SK-N-SH treated with all-trans-retinoic acid at 6 μM for 48 hours (cell line): ENCODE results near the gene CLEC16A.

Source experiments
- ATAC-seq: fragments of 200-7000 bp; cut with Tn5 transposase; 3 replicates; pipeline ENCODE4 v1.9.1; 2020; ENCODE audit warnings: mild to moderate bottlenecking, moderate library complexity
- ARNTL ChIP-seq: fragments of 450-650 bp; formaldehyde crosslinking; IDR thresholded peaks from 2 replicates; pipeline ENCODE4 v1.5.0; 2020; ENCODE audit warnings: low read depth, mild to moderate bottlenecking, moderate library complexity, borderline replicate concordance
- BACH2 ChIP-seq: fragments of 250-450 bp; sonication (Bioruptor Pico); IDR thresholded peaks from 2 replicates; pipeline ENCODE4 v1.9.0; 2021; ENCODE audit warnings: mild to moderate bottlenecking, borderline replicate concordance
- CREB5 ChIP-seq: fragments of 250-450 bp; sonication (Bioruptor Pico); IDR thresholded peaks from 2 replicates; pipeline ENCODE4 v1.5.1; 2020; ENCODE audit warnings: low read depth, mild to moderate bottlenecking, moderate library complexity
- CSDC2 ChIP-seq: fragments of 250-450 bp; sonication (Bioruptor Pico); IDR thresholded peaks from 2 replicates; pipeline ENCODE4 v1.5.0; 2020; ENCODE audit warnings: mild to moderate bottlenecking, moderate library complexity
- CSRNP3 ChIP-seq: fragments of 250-450 bp; sonication (Bioruptor Pico); IDR thresholded peaks from 2 replicates; pipeline ENCODE4 v1.5.1; 2021; ENCODE audit warnings: mild to moderate bottlenecking, moderate library complexity
- ESRRG ChIP-seq: fragments of 250-450 bp; sonication (Bioruptor Pico); IDR thresholded peaks from 2 replicates; pipeline ENCODE4 v1.6.1; 2021; ENCODE audit warnings: mild to moderate bottlenecking
- GLIS3 ChIP-seq: fragments of 250-450 bp; sonication (Bioruptor Pico); IDR thresholded peaks from 2 replicates; pipeline ENCODE4 v1.5.0; 2020; ENCODE audit warnings: mild to moderate bottlenecking, moderate library complexity
- ISL1 ChIP-seq: fragments of 250-450 bp; sonication (Bioruptor Pico); IDR thresholded peaks from 2 replicates; pipeline ENCODE4 v2.1.2; 2022; ENCODE audit warnings: mild to moderate bottlenecking, moderate library complexity
- OSR1 ChIP-seq: fragments of 250-450 bp; sonication (Bioruptor Pico); IDR thresholded peaks from 2 replicates; pipeline ENCODE4 v1.8.0; 2022; ENCODE audit warnings: moderate library complexity, mild to moderate bottlenecking, inconsistent platforms
- PATZ1 ChIP-seq: fragments of 250-450 bp; sonication (Bioruptor Pico); IDR thresholded peaks from 2 replicates; pipeline ENCODE4 v1.8.0; 2020; ENCODE audit warnings: mild to moderate bottlenecking, moderate library complexity, borderline replicate concordance
- POU6F1 ChIP-seq: fragments of 250-450 bp; sonication (Bioruptor Pico); IDR thresholded peaks from 2 replicates; pipeline ENCODE4 v1.8.0; 2021; ENCODE audit warnings: low read depth, mild to moderate bottlenecking, moderate library complexity, borderline replicate concordance
- PPARA ChIP-seq: fragments of 250-450 bp; sonication (Bioruptor Pico); IDR thresholded peaks from 2 replicates; pipeline ENCODE4 v1.5.0; 2020; ENCODE audit warnings: mild to moderate bottlenecking, borderline replicate concordance
- RARB ChIP-seq: fragments of 250-450 bp; sonication (Bioruptor Pico); IDR thresholded peaks from 2 replicates; pipeline ENCODE4 v1.8.0; 2021; ENCODE audit warnings: mild to moderate bottlenecking, moderate library complexity
- SNAI2 ChIP-seq: fragments of 250-450 bp; sonication (Bioruptor Pico); IDR thresholded peaks from 2 replicates; pipeline ENCODE4 v1.5.0; 2020; ENCODE audit warnings: mild to moderate bottlenecking, moderate library complexity
- TCF4 ChIP-seq: fragments of 250-450 bp; sonication (Bioruptor Pico); IDR thresholded peaks from 2 replicates; pipeline ENCODE4 v1.8.0; 2021; ENCODE audit warnings: mild to moderate bottlenecking, moderate library complexity, borderline replicate concordance
- TOX ChIP-seq: fragments of 250-450 bp; sonication (Bioruptor Pico); IDR thresholded peaks from 2 replicates; pipeline ENCODE4 v1.8.0; 2021; ENCODE audit warnings: mild to moderate bottlenecking, moderate library complexity, borderline replicate concordance
- TSHZ2 ChIP-seq: fragments of 250-450 bp; sonication (Bioruptor Pico); IDR thresholded peaks from 2 replicates; pipeline ENCODE4 v1.5.0; 2020; ENCODE audit warnings: mild to moderate bottlenecking, moderate library complexity
- ZC3H10 ChIP-seq: fragments of 250-450 bp; sonication (Bioruptor Pico); IDR thresholded peaks from 2 replicates; pipeline ENCODE4 v1.5.1; 2021; ENCODE audit warnings: mild to moderate bottlenecking, moderate library complexity
- ZFP3 ChIP-seq: fragments of 250-450 bp; sonication (Bioruptor Pico); IDR thresholded peaks from 2 replicates; pipeline ENCODE4 v1.5.0; 2020; ENCODE audit warnings: mild to moderate bottlenecking, moderate library complexity
- ZFP30 ChIP-seq: fragments of 450-650 bp; formaldehyde crosslinking; IDR thresholded peaks from 2 replicates; pipeline ENCODE4 v1.5.0; 2022; ENCODE audit warnings: mild to moderate bottlenecking, moderate library complexity
- ZNF565 ChIP-seq: fragments of 450-650 bp; formaldehyde crosslinking; conservative IDR thresholded peaks from 2 replicates; pipeline ENCODE4 v1.5.0; 2020; ENCODE audit warnings: low read depth, mild to moderate bottlenecking, moderate library complexity
- ZNF70 ChIP-seq: fragments of 450-650 bp; formaldehyde crosslinking; IDR thresholded peaks from 2 replicates; pipeline ENCODE4 v1.5.0; 2020; ENCODE audit warnings: mild to moderate bottlenecking, moderate library complexity
- ZNF8 ChIP-seq: fragments of 450-650 bp; formaldehyde crosslinking; IDR thresholded peaks from 2 replicates; pipeline ENCODE4 v1.5.0; 2020; ENCODE audit warnings: mild to moderate bottlenecking, moderate library complexity

Gene CLEC16A

GRCh38 chr16:11057711-11058345 is 113.5 kb downstream of the CLEC16A start:
- no peak for ATAC-seq
- no peak for TF ChIP-seq GLIS3 (CRISPR knock-in tag)
- no peak for TF ChIP-seq TCF4 (CRISPR knock-in tag)
- no peak for TF ChIP-seq ZNF8
- TF ChIP-seq ZFP30 (CRISPR knock-in tag) = no peak
- TF ChIP-seq SNAI2 (CRISPR knock-in tag) = no peak
- TF ChIP-seq PATZ1 (CRISPR knock-in tag) = no peak
- TF ChIP-seq CSDC2 (CRISPR knock-in tag) = no peak
- no peak for TF ChIP-seq BACH2 (CRISPR knock-in tag)
- TF ChIP-seq POU6F1 (CRISPR knock-in tag) = no peak
- no peak for TF ChIP-seq TSHZ2
- no peak for TF ChIP-seq ARNTL (CRISPR knock-in tag)
- TF ChIP-seq OSR1 = no peak
- TF ChIP-seq RARB = no peak

- TF ChIP-seq BACH2 (CRISPR knock-in tag) (no peak), ZNF565 (CRISPR knock-in tag) (no peak), PPARA (CRISPR knock-in tag) (no peak), ESRRG (CRISPR knock-in tag) (no peak), ZC3H10 (CRISPR knock-in tag) (no peak), ZNF70 (CRISPR knock-in tag) (no peak), CSRNP3 (CRISPR knock-in tag) (no peak), TCF4 (CRISPR knock-in tag) (no peak), ISL1 (CRISPR knock-in tag) (no peak), PATZ1 (CRISPR knock-in tag) (no peak), ZFP3 (CRISPR knock-in tag) (no peak)
- ATAC-seq = no peak
Measured at GRCh38 chr16:11058832-11059231, 114.5 kb downstream of the CLEC16A start.

GRCh38 chr16:11059588-11059987 is 115.2 kb downstream of the CLEC16A start:
- no peak for TF ChIP-seq TOX (CRISPR knock-in tag)
- TF ChIP-seq SNAI2 (CRISPR knock-in tag) = no peak
- no peak for TF ChIP-seq ISL1 (CRISPR knock-in tag)
- no peak for TF ChIP-seq OSR1
- TF ChIP-seq CREB5 (CRISPR knock-in tag) = no peak
- TF ChIP-seq PATZ1 (CRISPR knock-in tag) = no peak
- TF ChIP-seq PPARA (CRISPR knock-in tag) = no peak
- no peak for TF ChIP-seq CSRNP3 (CRISPR knock-in tag)
- ATAC-seq = no peak
